Keratinocyte (primary cell): ENCODE measurements around the gene NOL3. TPM values are rescaled to one million over a fixed set of nuclear protein-coding genes. Genes with fewer than 3 reads are reported as not detected.

Experiments used
- DNase-seq: peaks from one replicate; pipeline ENCODE4 v3.0.0-alpha.2; 2011; ENCODE audit warnings: low read depth, missing footprints, low spot score
- FAIRE-seq: peaks from 2 replicates; lab custom pipeline; 2011; peaks lifted over from hg19 to GRCh38; lab: Jason Lieb, UNC
- H2AFZ ChIP-seq: 2 replicates; pipeline ENCODE4 v1.6.0; 2012; ENCODE audit warnings: low read length, control low read depth, inconsistent platforms; ENCODE audit not compliant: control insufficient read depth
- H3K27ac ChIP-seq: 2 replicates; pipeline ENCODE4 v1.5.1; 2011; ENCODE audit warnings: low read length; ENCODE audit not compliant: control insufficient read depth, insufficient read depth
- H3K27me3 ChIP-seq: 3 replicates; pipeline ENCODE4 v1.6.0; 2011; ENCODE audit warnings: low read length; ENCODE audit not compliant: control insufficient read depth, insufficient read depth; ENCODE audit errors: extremely low read depth
- H3K36me3 ChIP-seq, 2 experiments: 2 replicates in 1 of 2; 3 replicates in 1 of 2; pipeline ENCODE4 v1.5.1; 2011; ENCODE audit warnings: low read length in 2 of 2, mild to moderate bottlenecking in 1 of 2; ENCODE audit not compliant: control insufficient read depth in 2 of 2, insufficient read depth in 2 of 2; ENCODE audit errors: extremely low read depth in 1 of 2
- H3K4me1 ChIP-seq: 3 replicates; pipeline ENCODE4 v1.5.1; 2011; ENCODE audit warnings: low read length; ENCODE audit not compliant: control insufficient read depth, insufficient read depth; ENCODE audit errors: extremely low read depth
- H3K4me2 ChIP-seq: 3 replicates; pipeline ENCODE4 v1.6.0; 2011; ENCODE audit warnings: low read depth, low read length; ENCODE audit not compliant: control insufficient read depth, insufficient read depth; ENCODE audit errors: extremely low read depth
- H3K4me3 ChIP-seq, 3 experiments: fragments of 200-600 bp in 1 of 3; sonication (generic) in 1 of 3; 2 replicates in 2 of 3; 3 replicates in 1 of 3; pipeline ENCODE4 v1.5.1; 2011 to 2016; ENCODE audit warnings: low read length in 3 of 3, mild to moderate bottlenecking in 3 of 3, control low read depth in 2 of 3, inconsistent platforms in 1 of 3, low read depth in 1 of 3, mixed read lengths in 1 of 3, mixed run types in 1 of 3, moderate library complexity in 1 of 3; ENCODE audit not compliant: control insufficient read depth in 2 of 3, insufficient read depth in 2 of 3; ENCODE audit errors: extremely low read depth in 1 of 3
- H3K79me2 ChIP-seq: 2 replicates; pipeline ENCODE4 v1.6.0; 2012; ENCODE audit warnings: low read length; ENCODE audit not compliant: control insufficient read depth, insufficient read depth
- H3K9ac ChIP-seq: 3 replicates; pipeline ENCODE4 v1.6.0; 2011; ENCODE audit warnings: low read length; ENCODE audit not compliant: control insufficient read depth, insufficient read depth; ENCODE audit errors: extremely low read depth
- H3K9me1 ChIP-seq: 3 replicates; pipeline ENCODE4 v1.6.0; 2011; ENCODE audit warnings: low read length; ENCODE audit not compliant: control insufficient read depth, insufficient read depth; ENCODE audit errors: extremely low read depth
- H3K9me3 ChIP-seq: 2 replicates; pipeline ENCODE4 v1.5.1; 2012; ENCODE audit warnings: low read depth, low read length; ENCODE audit not compliant: control insufficient read depth
- H4K20me1 ChIP-seq: 3 replicates; pipeline ENCODE4 v1.6.0; 2011; ENCODE audit warnings: low read length; ENCODE audit not compliant: control insufficient read depth, insufficient read depth; ENCODE audit errors: extremely low read depth
- EZH2 ChIP-seq: IDR thresholded peaks from one replicate; pipeline ENCODE4 v1.6.1; 2012; ENCODE audit warnings: inconsistent platforms, mild to moderate bottlenecking, low read length, moderate library complexity
- dilution Hi-C: fragments of 300-500 bp; cut with MboI; formaldehyde crosslinking; loops from one replicate; pipeline ENCODE4 v1.7.0; 2020; ENCODE audit warnings: low sequenced_read_pairs; ENCODE audit not compliant: extremely low pct_ligation_motif_present
- polyA plus RNA-seq, 5 experiments: library from polyadenylated mRNA; depleted of rRNA in 3 of 5; stranded (reverse) in 3 of 5; stranded (forward) in 1 of 5; unstranded in 1 of 5; fragments of >200 nt; gene quantifications; 1 replicate in 1 of 5; 2 replicates in 3 of 5; 3 replicates in 1 of 5; pipeline versions ENCODE4 v1.2.1 to v1.2.3, GENCODE V29; 2011 to 2012; ENCODE audit warnings: missing spikeins in 2 of 5, low read depth in 1 of 5, low replicate concordance in 1 of 5
- TF ChIP-seq, protein P1 (sequence below), 3 experiments: IDR thresholded peaks in 1 of 3; conservative IDR thresholded peaks in 1 of 3; optimal IDR thresholded peaks in 1 of 3; 2 replicates in 2 of 3; 3 replicates in 1 of 3; pipeline versions ENCODE3 to v1.5.1; 2011; ENCODE audit warnings: low read length in 3 of 3, mild to moderate bottlenecking in 3 of 3, moderate library complexity in 2 of 3, control low read depth in 1 of 3, inconsistent platforms in 1 of 3; ENCODE audit not compliant: insufficient read depth in 2 of 3; ENCODE audit errors: extremely low read depth in 1 of 3

Gene NOL3
- polyA plus RNA-seq, 1 donor (not counting 4 experiments of a cell fraction or from before 2014, with no cell fraction given), result 16.8 TPM

DNA sequence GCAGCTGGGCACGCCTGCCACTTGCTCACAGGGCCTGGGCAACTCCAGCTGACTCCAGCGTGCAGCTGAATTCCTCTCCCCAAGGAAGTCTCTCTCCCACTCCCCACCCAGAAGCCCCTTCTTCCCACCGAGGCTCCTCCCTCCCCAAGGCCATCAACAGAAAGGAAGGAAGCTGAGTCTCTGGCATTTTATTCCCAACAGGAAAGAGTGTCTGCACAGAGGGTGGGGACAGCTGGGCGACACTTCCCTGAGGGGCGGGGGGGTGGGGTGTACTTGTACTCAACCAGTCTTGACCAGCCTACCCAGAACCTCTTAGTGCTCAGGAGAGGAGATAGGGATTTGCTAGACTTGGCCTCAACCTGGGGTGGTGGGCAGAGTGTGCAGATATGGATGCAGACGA, 19.7 kb downstream of the NOL3 start, which contains the start of gene EXOC3L1:
TSS of gene EXOC3L1 (minus strand) at position 96 of the 400 bp plus-strand sequence. CDS start 460 bp downstream, outside the sequence.
- H2AFZ ChIP-seq, result no peak within 1 kb of the TSS

DNA sequence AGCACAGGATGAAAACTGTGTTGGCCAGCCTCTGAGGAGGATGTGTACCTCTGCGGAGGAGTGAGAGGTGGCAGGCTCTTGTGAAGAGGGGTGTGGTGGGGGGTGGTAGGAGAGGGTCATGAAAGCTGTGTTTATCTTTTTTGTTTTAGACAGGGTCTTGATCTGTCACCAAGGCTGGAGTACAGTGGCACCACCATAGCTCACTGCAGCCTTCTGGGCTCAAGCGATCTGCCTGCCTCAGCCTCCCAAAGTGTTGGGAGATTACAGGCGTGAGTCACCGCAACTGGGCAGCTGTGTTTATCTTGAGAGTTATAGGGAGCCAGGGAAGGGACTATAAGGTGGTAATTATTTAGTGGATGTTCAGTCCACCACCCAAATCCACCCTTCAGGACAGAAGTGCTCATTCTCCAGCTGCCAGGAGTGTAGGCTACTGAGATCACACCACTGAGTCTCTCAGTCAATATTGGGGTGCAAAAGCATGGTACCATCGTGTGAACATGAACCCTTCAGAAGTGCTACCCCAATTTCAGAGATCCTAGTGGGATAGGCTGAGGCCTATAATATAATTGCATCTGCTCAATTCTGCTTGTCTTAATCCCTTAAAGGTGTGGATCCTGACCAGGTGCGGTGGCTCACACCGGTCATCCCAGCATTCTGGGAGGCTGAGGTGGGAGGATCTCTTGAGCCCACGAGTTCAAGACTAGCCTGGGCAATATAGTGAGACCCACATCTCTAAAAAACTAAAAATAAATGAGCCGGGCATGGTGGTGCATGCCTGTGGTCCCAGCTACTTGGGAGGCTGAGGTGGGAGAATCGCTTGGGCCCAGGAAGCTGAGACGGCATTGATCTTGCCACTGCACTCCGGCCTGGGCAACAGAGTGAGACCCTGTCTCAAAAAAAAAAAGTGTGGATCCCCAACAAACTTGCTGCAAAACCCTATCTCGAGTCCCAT, 20.4 kb downstream of the NOL3 start:
- Histone ChIP-seq H3K79me2 (peaks cover 36% of the 10 kb centered on the region), H2AFZ (no peak overlapping the region), H3K27ac (no peak overlapping the region), H3K9me3 (no peaks in the 10 kb centered on the region), H3K36me3 (peaks cover 17 to 23% of the 10 kb centered on the region in 2 experiments), H3K4me1 (peaks cover 15% of the 10 kb centered on the region), H3K9ac (no peak overlapping the region), H3K27me3 (no peaks in the 10 kb centered on the region), H3K4me3 (no peak overlapping the region), H3K4me2 (no peak overlapping the region), H4K20me1 (peaks cover 4% of the 10 kb centered on the region), H3K9me1 (peaks cover 4% of the 10 kb centered on the region)
- DNase-seq, result no peak
- dilution Hi-C loops, result no loop called here
- no peak for TF ChIP-seq EZH2
- TF ChIP-seq, protein P1, sequence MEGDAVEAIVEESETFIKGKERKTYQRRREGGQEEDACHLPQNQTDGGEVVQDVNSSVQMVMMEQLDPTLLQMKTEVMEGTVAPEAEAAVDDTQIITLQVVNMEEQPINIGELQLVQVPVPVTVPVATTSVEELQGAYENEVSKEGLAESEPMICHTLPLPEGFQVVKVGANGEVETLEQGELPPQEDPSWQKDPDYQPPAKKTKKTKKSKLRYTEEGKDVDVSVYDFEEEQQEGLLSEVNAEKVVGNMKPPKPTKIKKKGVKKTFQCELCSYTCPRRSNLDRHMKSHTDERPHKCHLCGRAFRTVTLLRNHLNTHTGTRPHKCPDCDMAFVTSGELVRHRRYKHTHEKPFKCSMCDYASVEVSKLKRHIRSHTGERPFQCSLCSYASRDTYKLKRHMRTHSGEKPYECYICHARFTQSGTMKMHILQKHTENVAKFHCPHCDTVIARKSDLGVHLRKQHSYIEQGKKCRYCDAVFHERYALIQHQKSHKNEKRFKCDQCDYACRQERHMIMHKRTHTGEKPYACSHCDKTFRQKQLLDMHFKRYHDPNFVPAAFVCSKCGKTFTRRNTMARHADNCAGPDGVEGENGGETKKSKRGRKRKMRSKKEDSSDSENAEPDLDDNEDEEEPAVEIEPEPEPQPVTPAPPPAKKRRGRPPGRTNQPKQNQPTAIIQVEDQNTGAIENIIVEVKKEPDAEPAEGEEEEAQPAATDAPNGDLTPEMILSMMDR (optimal IDR thresholded peaks at IDR 0.05 in 1 of 3, IDR thresholded peaks at IDR 0.05 in 1 of 3, conservative IDR thresholded peaks at IDR 0.05 in 1 of 3; ENCODE audit: extremely low read depth in 1 of 3, insufficient read depth in 2 of 3, low read length in 3 of 3), result no peak
- FAIRE-seq, result no peak

More for the DNA sequence above, 19.7 kb downstream of the NOL3 start, which contains the start of gene EXOC3L1:
- H3K79me2 ChIP-seq, result peaks cover 31% of the 10 kb centered on the region
- H3K27me3 ChIP-seq, result no peaks in the 10 kb centered on the region
- no peak within 1 kb of the TSS for H3K9ac ChIP-seq
- FAIRE-seq (no peak), DNase-seq (no peak)
- H3K4me2 ChIP-seq, result no peak within 1 kb of the TSS
- peaks cover 13 to 17% of the 10 kb centered on the region in 2 experiments for H3K36me3 ChIP-seq
- TF ChIP-seq, protein P1 (optimal IDR thresholded peaks at IDR 0.05 in 1 of 3, IDR thresholded peaks at IDR 0.05 in 1 of 3, conservative IDR thresholded peaks at IDR 0.05 in 1 of 3; ENCODE audit: extremely low read depth in 1 of 3, insufficient read depth in 2 of 3, low read length in 3 of 3), result no peak
- no peak for TF ChIP-seq EZH2
- H3K9me3 ChIP-seq, result no peaks in the 10 kb centered on the region
- H3K4me1 ChIP-seq, result peaks cover 18% of the 10 kb centered on the region
- H3K27ac ChIP-seq, result no peak within 1 kb of the TSS
- H4K20me1 ChIP-seq, result peaks cover 4% of the 10 kb centered on the region
- peaks cover 4% of the 10 kb centered on the region for H3K9me1 ChIP-seq
- H3K4me3 ChIP-seq, result no peak within 1 kb of the TSS
- dilution Hi-C loops, result no loop called here
